ENCODE results near the gene TM7SF2. TPM values are rescaled to one million over a fixed set of nuclear protein-coding genes. Genes with fewer than 3 reads are reported as not detected.
A peak's percentile ranks its signal among the peaks of the same experiment; 100 is the strongest.

TM7SF2 gene
- total and polyA plus RNA-seq, 2 of the 8 experiments (the other 6 are each of a cell fraction or from before 2014, with no cell fraction given) = 40.1 to 96.0 TPM

DNA sequence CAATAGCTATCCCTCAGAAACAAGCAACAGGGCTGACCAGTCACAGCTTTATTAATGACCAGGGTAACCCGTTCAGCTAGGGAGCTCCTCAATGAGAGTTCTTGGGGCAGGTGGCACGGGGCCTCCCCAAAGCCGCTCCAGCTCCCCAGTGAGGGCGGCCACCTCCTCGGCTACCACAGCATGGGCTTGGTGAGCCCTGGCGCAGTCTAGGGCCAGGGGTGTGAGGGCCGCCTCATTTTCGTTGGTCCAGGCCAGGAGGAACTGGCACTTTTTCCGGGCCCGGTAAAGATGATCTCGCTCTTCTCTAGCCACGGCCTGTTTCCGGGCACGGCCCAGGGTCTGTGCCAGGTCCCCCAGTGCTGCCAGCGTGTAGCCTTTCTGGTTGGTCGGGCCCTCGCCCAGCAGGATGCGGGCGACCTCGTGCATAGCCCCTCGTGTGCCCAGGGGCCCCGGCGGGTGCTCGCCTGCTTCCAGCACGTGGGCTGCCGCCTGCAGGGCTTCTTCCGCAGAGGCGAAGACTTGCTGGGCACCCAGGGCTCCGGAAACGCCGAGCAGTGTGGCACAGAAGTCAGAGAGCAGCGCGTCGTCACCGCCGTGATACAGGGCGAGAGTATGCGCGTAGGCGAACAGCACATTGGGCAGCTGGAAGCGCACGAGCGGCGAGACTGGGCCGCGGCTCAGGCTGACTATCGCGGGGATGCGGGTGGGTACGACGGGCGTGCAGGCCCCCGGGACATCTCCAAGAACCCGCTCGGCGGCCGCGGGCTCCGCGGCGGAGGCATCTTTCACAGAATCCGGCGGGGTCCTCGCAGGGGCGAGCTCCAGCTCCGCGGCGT lies 4.9 kb downstream of the TM7SF2 start (continued):
- TF ChIP-seq RBBP5 (IDR thresholded peaks at IDR 0.05; ENCODE audit: borderline replicate concordance, low read depth, low read length) = no peak; the same call in 1 of the 2 replicates
- no peak; the same call in 1 of the 2 replicates for TF ChIP-seq CREB1 (IDR thresholded peaks at IDR 0.05)
- TF ChIP-seq RFX5 (IDR thresholded peaks at IDR 0.05; ENCODE audit: borderline replicate concordance, low read depth, low read length) = no peak
- TF ChIP-seq JUN (IDR thresholded peaks at IDR 0.05; ENCODE audit: low read depth, low read length) = no peak
- TF ChIP-seq, protein P1, sequence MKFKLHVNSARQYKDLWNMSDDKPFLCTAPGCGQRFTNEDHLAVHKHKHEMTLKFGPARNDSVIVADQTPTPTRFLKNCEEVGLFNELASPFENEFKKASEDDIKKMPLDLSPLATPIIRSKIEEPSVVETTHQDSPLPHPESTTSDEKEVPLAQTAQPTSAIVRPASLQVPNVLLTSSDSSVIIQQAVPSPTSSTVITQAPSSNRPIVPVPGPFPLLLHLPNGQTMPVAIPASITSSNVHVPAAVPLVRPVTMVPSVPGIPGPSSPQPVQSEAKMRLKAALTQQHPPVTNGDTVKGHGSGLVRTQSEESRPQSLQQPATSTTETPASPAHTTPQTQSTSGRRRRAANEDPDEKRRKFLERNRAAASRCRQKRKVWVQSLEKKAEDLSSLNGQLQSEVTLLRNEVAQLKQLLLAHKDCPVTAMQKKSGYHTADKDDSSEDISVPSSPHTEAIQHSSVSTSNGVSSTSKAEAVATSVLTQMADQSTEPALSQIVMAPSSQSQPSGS (IDR thresholded peaks at IDR 0.05; ENCODE audit: low read length) = no peak
- no peak for TF ChIP-seq CHD2 (IDR thresholded peaks at IDR 0.05; ENCODE audit: low read length)
- TF ChIP-seq E2F6 (IDR thresholded peaks at IDR 0.05) = peak; percentile 96
- TF ChIP-seq GABPA (IDR thresholded peaks at IDR 0.05; ENCODE audit: borderline replicate concordance, insufficient read depth, low read length) = no peak
- TF ChIP-seq BACH1 (IDR thresholded peaks at IDR 0.05; ENCODE audit: low read length) = no peak
- TF ChIP-seq BRCA1 (IDR thresholded peaks at IDR 0.05; ENCODE audit: low read depth, low read length) = no peak
- no peak for TF ChIP-seq HDAC6 (IDR thresholded peaks at IDR 0.05; ENCODE audit: low read depth, low read length)
- TF ChIP-seq TEAD4 (IDR thresholded peaks at IDR 0.05; ENCODE audit: low read depth, low read length) = no peak
- no peak for TF ChIP-seq CHD1 (IDR thresholded peaks at IDR 0.05; ENCODE audit: low read depth, low read length)
- no peak for TF ChIP-seq SRF (IDR thresholded peaks at IDR 0.05; ENCODE audit: low read depth, low read length)
- TF ChIP-seq SIN3A (conservative IDR thresholded peaks at IDR 0.05 in 1 of 2, IDR thresholded peaks at IDR 0.05 in 1 of 2; ENCODE audit: low read depth in 1 of 2, low read length in 2 of 2) = no peak
- TF ChIP-seq BCL11A (IDR thresholded peaks at IDR 0.05; ENCODE audit: low read depth in 2 of 2, low read length in 2 of 2) = no peak
- TF ChIP-seq ASH2L (IDR thresholded peaks at IDR 0.05; ENCODE audit: low read length) = peak; percentile 40
- TF ChIP-seq, protein P2, sequence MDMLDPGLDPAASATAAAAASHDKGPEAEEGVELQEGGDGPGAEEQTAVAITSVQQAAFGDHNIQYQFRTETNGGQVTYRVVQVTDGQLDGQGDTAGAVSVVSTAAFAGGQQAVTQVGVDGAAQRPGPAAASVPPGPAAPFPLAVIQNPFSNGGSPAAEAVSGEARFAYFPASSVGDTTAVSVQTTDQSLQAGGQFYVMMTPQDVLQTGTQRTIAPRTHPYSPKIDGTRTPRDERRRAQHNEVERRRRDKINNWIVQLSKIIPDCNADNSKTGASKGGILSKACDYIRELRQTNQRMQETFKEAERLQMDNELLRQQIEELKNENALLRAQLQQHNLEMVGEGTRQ (IDR thresholded peaks at IDR 0.05; ENCODE audit: low read length) = 0 out of 2 replicates have a peak, but pooled peaks have one; percentile 3
- no peak for TF ChIP-seq CEBPB (IDR thresholded peaks at IDR 0.05; ENCODE audit: low read depth, low read length)
- no peak for TF ChIP-seq SIX5 (IDR thresholded peaks at IDR 0.05; ENCODE audit: low read depth, low read length)
- TF ChIP-seq CTBP2 (IDR thresholded peaks at IDR 0.05; ENCODE audit: borderline replicate concordance, insufficient read depth, insufficient read length, low read length) = no peak
